Measurements from ENCODE around the gene BCAS1. TPM values are rescaled to one million over a fixed set of nuclear protein-coding genes. Genes with fewer than 3 reads are reported as not detected.

BCAS1 gene
- total RNA-seq, 2 donors from 2014 or later: not detected

GRCh38 chr20:54084727-54085388 lies 14.5 kb upstream of the BCAS1 start:
- ATAC-seq (no peak), DNase-seq (no peak)
- intact Hi-C loops (cut with DNase I): no loop called here

- intact Hi-C loops (cut with DNase I): no loop called here
- no peak for DNase-seq
- ATAC-seq: no peak
Observed at GRCh38 chr20:54084193-54084592, 13.8 kb upstream of the BCAS1 start.

- intact Hi-C loops (cut with DNase I): no loop called here
- ATAC-seq: no peak
- DNase-seq: no peak
Observed at GRCh38 chr20:54083459-54083858, 13.1 kb upstream of the BCAS1 start.

GRCh38 chr20:54082100-54082499 lies 11.7 kb upstream of the BCAS1 start:
- intact Hi-C loops (cut with DNase I): no loop called here
- DNase-seq: no peak
- ATAC-seq: no peak

GRCh38 chr20:54079652-54080051 lies 9.3 kb upstream of the BCAS1 start:
- DNase-seq (no peak), ATAC-seq (no peak)
- intact Hi-C loops (cut with DNase I): no loop called here

GRCh38 chr20:54078296-54078984 lies 8.0 kb upstream of the BCAS1 start:
- intact Hi-C loops (cut with DNase I): no loop called here
- ATAC-seq: no peak
- no peak for DNase-seq

GRCh38 chr20:54076259-54076658 lies 5.9 kb upstream of the BCAS1 start:
- intact Hi-C loops (cut with DNase I): no loop called here
- DNase-seq (no peak), ATAC-seq (no peak)

- ATAC-seq (no peak), DNase-seq (no peak)
- intact Hi-C loops (cut with DNase I): no loop called here
Observed at GRCh38 chr20:54075322-54075721, 4.9 kb upstream of the BCAS1 start.

- no peak for DNase-seq
- ATAC-seq: no peak
- intact Hi-C loops (cut with DNase I): no loop called here
Observed at GRCh38 chr20:54074511-54074910, 4.1 kb upstream of the BCAS1 start.

GRCh38 chr20:54073288-54073687 lies 2.9 kb upstream of the BCAS1 start:
- DNase-seq (no peak), ATAC-seq (no peak)
- intact Hi-C loops (cut with DNase I): no loop called here

GRCh38 chr20:54069501-54069971 lies 858 bp downstream of the BCAS1 start:
- DNase-seq (no peak), ATAC-seq (no peak)
- intact Hi-C loops (cut with DNase I): loop anchor here in 1 of 2 donors (10.0 kb wide), 2 partner anchors 125 to 495 kb away; no protein-coding TSS in a partner anchor

GRCh38 chr20:54068966-54069365 lies 1.4 kb downstream of the BCAS1 start:
- ATAC-seq: no peak
- intact Hi-C loops (cut with DNase I): loop anchor here in 1 of 2 donors (10.0 kb wide), 2 partner anchors 124 to 494 kb away; no protein-coding TSS in a partner anchor
- DNase-seq: no peak

- DNase-seq (no peak), ATAC-seq (no peak)
- intact Hi-C loops (cut with DNase I): loop anchor here in 1 of 2 donors (10.0 kb wide), 2 partner anchors 124 to 494 kb away; no protein-coding TSS in a partner anchor
Observed at GRCh38 chr20:54068495-54068894, 1.9 kb downstream of the BCAS1 start.

- intact Hi-C loops (cut with DNase I): loop anchor here in 1 of 2 donors (10.0 kb wide), 2 partner anchors 123 to 493 kb away; no protein-coding TSS in a partner anchor
- ATAC-seq (peak in 1 of 2 donors; percentile 37), DNase-seq (no peak)
Observed at GRCh38 chr20:54067606-54068174, 2.7 kb downstream of the BCAS1 start.

GRCh38 chr20:54065601-54066038 lies 4.8 kb downstream of the BCAS1 start:
- intact Hi-C loops (cut with DNase I): loop anchor here in 1 of 2 donors (10.0 kb wide), 2 partner anchors 121 to 491 kb away; no protein-coding TSS in a partner anchor
- DNase-seq: no peak
- no peak for ATAC-seq

- ATAC-seq (no peak), DNase-seq (no peak)
- intact Hi-C loops (cut with DNase I): loop anchor here in 1 of 2 donors (10.0 kb wide), 2 partner anchors 120 to 490 kb away; no protein-coding TSS in a partner anchor
Observed at GRCh38 chr20:54064939-54065338, 5.5 kb downstream of the BCAS1 start.

GRCh38 chr20:54063992-54064676 lies 6.3 kb downstream of the BCAS1 start:
- DNase-seq: no peak
- no peak for ATAC-seq
- intact Hi-C loops (cut with DNase I): loop anchor here in 1 of 2 donors (10.0 kb wide), 2 partner anchors 119 to 489 kb away; no protein-coding TSS in a partner anchor

GRCh38 chr20:54063580-54063979 lies 6.8 kb downstream of the BCAS1 start:
- intact Hi-C loops (cut with DNase I): loop anchor here in 1 of 2 donors (10.0 kb wide), 2 partner anchors 119 to 489 kb away; no protein-coding TSS in a partner anchor
- DNase-seq (no peak), ATAC-seq (no peak)

- peak; percentile 44 to 79 for ATAC-seq
- intact Hi-C loops (cut with DNase I): loop anchor here in 1 of 2 donors (10.0 kb wide), 2 partner anchors 118 to 488 kb away; no protein-coding TSS in a partner anchor
- no peak for DNase-seq
Observed at GRCh38 chr20:54062812-54063280, 7.5 kb downstream of the BCAS1 start.

Data from left cardiac atrium (tissue), 4 donors.